Mesenteric fat pad (tissue), 1 donor: ENCODE data around the gene UACA. TPM values are rescaled to one million over a fixed set of nuclear protein-coding genes. Genes with fewer than 3 reads are reported as not detected.
"Not testable (repeated sequence)": the region's sequence is repeated elsewhere in the genome, so short reads cannot be mapped to it uniquely, and the experiment has no call there.

Source experiments
- DNase-seq: peaks from one replicate; pipeline ENCODE4 v3.0.0-alpha.2; 2020; ENCODE audit warnings: low spot score
- total RNA-seq: library from RNA; stranded (reverse); fragmentation: NEBNext Ultra II Directional; extraction: Animal tissue kit (Norgen Biotek cat#: 25700); gene quantifications from one replicate; pipeline ENCODE4 v1.2.1, GENCODE V29; 2021
- donor health status: DM: yes; HTN: yes; CAD: no.

UACA gene
- total RNA-seq, 1 donor from 2014 or later = 55.9 TPM

DNA sequence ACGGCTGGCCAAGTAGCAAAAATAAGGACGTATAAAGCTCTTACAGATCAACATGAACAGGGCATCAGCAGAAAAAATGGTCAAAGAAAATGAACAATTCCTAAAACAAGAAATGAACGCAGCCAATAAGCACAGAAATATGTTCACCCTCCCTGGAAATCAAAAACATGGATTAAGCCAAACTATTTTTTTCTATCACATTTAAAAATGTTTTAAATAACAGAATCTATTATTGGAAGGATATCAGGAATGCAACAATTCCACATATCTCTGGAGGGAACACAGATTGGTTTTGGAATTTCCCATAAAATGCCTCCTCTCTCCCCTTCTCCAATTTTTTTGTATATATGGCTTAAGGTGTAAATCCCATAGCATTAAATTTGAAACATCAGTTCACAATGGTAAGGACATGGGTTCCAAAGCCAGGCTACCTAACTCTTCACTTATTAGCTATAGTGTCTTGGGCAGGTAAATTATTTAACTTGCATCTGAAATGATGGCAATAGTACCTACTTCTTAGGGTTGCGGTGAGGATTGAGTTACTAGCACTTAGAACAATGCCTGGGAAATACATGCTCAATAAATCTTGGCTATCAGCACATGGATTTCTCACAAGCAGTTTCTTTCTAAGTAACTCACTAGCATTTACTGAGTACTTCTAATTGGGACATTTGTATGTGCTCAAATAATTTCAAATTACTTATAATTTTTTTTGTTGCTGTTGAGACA, 10.1 kb downstream of the UACA start:
- no peak for DNase-seq

DNA sequence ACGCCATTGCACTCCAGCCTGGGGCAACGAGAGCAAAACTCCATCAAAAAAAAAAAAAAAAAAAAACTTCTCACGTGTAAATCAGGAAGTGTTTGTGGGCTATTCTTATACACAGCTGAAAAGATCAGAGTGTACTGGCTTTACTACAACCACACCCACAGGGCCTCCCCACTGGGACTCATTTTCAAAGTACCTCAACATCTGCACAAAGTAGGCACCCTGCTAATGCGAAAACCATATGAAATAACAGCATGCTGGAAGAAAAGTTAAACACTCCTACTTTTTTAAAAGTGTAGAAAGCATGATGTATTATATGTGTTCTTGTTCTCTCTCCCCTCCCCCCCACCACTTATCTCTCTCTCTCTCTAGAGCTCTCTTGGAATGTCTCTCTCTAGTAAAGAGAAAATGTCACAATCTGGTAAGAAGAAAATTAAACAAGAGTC, 11.1 kb downstream of the UACA start:
- DNase-seq = no peak

DNA sequence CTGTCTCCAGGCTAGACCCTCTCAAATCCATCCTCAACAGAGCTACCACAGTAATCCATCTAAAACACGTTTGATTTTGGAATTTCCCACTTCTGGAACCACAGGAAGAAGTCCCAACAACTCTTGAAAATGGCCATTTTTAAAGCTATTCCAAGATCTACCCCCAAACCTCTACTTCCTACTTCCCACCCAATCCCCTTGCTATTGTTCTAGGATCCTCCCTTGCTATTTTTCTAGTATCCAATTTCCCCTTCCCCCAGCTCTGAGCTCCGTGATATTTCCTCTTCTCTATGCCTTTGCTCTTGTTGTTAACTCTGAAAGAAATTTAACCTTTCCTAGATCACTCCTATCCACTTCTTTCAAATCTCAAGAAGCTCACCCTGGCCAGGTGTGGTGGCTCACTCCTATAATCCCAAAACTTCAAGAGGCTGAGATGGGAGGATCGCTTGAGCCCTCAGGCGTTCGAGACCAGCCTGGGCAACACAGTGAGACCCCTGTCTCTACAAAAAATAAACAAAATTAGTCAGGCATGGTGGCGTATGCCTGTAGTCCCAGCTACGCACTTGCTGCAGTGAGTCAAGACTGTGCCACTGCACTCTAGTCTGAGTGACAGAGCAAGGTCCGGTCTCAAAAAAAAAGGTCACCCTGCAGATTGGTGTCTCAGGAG, 13.0 kb downstream of the UACA start:
- no peak for DNase-seq

DNA sequence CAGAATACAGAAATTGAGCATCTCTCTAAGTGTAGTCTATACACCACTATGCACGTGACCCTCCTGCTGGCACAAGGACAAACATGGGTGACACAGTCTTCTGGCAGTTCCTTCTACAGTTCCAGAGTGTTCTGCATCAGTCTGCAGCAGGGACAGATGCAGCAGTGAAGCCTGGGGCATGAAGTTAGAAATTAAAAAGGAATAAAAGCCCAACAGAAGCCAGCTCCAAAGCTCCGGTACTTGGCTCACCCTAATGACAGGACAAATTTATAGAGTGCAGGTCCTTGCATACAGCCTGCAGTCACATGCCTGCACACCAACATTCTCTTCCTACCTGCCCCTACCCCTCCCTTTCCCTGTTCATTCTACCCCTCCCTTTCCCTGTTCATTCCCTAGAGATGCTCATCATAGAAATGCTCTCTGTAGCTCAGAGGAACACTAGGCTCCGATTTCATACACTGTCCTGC, 15.0 kb downstream of the UACA start:
- DNase-seq = no peak

DNA sequence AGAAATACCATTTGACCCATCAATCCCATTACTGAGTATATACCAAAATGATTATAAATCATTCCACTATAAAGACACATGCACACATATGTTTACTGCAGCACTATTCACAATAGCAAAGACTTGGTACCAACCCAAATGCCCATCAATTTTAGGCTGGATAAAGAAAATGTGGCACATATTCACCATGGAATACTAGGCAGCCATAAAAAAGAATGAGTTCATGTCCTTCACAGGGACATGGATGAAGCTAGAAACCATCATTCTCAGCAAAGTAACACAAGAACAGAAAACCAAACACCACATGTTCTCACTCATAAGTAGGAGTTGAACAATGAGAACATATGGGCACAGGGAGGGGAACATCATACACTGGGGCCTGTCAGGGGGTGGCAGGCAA, 16.8 kb downstream of the UACA start:
- DNase-seq = not testable (repeated sequence)

DNA sequence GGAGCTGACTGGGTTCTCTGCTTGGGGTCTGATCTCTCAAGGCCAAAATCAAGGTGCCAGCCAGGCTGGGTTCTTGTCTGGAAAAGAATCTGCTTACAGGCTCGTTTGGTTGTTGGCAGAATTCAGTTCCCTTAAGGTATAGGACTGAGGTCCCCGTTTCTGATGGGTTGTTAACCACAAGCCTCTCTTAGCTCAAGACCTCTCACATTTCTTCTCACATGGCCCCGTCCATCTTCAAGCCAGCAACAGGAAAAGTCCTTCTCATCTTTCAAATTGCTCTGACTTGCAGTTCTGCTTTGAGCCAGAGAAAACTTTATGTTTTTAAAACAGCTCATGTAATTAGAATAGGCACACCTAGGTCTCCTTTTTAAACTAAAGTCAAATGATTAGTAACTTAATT, 20.4 kb downstream of the UACA start:
- DNase-seq = no peak

DNA sequence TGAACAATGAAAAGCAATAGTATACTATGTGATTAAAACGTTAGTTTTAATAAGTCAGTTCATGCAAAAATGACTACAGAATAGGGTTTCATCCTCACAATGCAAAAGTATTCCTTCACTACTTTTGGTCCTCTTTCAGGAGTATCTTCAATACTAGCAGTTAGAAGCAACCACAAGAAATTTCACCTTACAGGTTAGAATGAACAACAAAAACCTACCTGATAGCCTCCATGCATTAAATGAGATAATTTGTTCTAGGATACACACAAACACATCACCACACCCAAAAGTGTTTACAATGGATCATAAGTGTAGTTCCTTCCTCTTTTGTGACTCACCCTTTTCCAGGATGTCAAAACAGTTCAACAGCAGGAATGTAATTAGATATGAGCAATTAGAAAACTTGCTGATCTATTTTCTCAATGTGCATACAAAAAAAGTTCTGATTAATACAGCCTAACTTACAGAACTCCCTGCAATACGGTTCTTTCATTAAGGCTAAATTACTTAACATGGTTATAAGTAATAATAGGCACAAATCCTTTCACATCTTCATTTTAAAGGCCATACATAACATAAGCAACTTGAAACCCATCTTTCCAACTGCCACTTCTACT, 21.6 kb downstream of the UACA start:
- no peak for DNase-seq

DNA sequence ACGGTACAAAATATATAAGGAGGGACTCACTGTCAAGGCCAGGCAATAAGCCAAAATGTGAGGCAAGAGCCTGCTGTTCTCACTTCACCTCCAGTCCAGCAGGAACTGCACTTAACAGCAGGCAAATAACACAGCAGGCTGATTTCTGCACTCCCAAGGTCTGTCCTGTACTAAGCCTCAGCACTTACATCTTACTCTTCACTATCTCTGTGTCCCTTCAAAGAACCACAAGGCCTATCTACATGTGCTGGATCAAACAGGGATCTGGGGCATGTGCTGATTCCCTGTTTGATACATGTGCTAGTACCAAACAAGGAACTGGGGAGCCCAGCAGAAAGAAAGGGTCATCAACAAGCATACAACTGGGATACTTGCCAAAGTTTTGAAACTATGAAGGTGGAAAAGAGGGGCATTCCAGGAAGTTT, 22.2 kb downstream of the UACA start:
- no peak for DNase-seq

DNA sequence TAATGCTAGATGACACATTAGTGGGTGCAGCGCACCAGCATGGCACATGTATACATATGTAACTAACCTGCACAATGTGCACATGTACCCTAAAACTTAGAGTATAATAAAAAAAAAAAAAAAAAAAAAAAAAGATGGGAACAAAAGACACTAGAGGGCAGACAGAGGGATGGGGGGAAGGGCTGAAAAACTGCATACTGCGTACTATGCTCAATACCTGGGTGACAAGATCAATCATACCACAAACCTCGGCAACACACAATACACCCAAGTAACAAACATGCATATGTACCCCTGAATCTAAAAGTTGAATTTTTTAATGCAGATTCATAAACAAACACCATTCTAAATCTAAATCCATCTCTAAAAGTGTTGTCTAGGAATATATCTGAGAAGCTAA, 28.3 kb downstream of the UACA start:
- not testable (repeated sequence) for DNase-seq

DNA sequence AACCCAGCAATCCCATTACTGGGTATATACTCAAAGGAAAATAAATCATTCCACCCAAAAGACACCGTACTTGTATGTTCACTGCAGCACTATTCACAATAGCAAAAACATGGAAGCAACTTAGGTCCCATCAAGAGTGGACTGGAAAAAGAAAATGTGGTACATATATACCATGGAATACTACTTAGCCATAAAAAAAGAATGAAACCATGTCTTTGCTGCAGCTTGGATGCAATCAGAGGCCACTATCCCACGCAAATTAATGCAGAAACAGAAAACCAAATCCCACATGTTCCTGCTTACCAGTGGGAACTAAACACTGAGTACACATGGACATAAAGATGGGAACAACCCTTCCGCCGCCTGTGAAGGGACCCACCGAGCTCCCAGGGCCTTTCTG, 34.2 kb downstream of the UACA start:
- no peak for DNase-seq

DNA sequence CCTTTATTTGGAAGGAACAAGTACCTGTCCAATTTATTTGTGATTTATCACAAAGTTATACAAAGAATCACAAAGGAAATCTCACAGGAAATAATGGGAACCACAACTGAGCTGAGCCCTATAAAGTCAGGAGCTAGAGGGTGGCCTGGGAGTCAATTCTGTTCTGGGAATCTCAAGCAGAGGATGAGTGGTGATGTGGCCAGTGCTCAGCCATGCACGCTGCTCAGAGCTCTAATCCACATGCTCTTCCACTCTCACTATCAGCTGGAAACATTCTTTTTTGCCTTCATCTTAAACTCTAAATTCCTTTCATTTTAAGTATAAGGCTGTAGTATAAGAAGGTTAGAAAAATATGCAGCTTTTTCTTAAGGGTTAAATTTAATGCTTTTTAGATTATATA, 36.6 kb downstream of the UACA start:
- DNase-seq = no peak

DNA sequence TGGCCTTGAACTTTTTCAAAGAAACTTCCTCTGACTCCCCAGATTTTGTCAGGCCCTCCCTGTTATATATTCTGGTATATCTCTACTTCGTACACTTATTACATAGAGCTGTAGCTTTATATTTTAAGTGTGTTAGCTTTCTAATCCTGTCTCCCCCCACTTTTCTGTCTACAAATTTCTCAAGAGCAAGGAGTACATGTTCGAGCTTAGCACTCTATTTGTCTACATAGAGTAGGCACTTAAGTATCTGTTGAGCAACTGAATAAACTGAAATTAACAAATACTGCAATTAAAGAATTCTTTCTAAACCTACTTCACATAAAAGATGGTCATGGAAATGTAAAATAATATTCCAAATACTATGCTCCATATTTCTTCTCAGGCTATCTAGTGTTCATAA, 39.4 kb downstream of the UACA start:
- DNase-seq = no peak

DNA sequence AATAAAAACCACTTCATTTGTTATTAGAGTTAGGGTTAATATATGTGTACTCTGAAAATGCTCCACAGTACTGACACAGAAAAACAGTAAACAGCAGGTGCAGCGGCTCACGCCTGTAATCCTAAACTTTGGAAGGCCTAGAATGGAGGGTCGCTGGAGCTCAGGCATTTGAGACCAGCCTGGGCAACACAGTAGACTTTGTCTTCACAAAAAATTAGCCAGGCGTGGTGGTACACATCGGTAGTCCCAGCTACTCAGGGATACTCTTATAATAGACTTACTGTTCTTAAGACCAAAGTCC, 40.3 kb downstream of the UACA start:
- DNase-seq = no peak

DNA sequence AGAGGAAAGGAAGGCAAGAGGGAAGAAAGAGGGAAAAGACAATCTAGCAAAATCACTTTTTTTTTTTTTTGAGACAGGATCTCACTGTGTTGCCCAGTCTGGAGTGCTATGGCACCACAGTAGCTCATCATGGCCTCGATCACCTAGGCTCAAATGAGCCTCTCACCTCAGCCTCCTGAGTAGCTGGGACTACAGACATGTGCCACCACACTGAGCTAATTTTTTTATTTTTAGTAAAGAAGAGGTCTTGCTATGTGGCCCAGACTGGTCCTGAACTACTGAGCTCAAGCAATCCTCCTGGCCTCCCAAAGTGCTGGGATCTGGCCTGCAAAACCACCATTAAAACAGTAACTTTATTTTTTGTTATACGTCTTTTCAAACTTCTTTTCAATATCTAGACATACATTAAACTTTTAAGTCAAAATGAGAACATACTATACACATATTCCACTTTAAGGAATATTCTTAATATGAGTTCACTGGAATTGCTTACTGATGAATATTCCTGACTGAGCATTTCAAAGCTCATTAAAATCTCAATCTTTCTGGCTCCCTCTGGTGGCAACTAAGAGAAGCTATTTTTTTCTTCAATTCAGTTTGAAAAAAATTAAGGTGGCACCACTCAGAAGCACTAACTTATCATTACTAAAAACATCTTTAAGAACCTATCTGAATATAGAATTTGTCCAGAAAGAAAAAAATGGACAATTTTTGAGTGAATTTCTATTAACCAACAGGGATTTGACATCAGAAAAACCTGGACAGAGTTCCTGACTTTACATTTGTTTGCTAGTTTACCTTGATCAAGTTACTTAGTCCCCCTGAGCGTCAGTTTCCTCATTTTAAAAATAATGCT, 40.9 kb downstream of the UACA start:
- no peak for DNase-seq

DNA sequence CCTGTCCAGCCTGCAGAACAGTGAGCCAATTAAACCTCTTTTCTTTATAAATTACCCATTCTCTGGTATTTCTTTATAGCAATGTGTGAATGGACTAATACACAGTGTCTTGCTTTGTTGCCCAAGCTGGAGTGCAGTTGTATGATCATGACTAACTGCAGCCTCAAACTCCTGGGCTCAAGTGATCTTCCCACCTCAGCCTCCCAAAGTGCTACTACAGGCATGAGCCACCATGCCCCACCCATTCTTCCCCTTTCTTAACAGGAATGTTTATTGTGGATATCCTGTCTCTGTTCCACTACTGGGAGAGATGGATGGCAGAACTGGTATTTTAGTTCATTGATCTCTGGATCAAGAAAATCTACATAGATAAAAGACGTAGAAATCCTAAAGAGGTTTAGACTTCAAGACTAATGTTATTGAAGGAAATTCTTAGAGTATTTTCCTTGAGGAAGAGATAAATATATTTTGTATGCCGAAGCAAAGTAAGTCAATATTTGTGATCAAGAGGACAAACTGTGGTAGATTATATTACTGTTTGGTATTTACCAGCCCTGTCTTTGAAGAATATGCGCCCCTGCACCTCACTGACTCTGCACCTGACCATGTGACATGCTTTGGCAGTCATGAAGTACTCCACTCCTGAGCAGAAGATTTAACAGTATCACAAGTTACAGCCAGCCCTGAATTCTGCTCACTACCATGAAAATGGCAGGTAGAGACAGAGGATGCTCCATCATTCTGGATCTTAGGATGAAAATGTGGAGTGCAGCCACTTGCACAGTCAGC, 42.9 kb downstream of the UACA start:
- no peak for DNase-seq

DNA sequence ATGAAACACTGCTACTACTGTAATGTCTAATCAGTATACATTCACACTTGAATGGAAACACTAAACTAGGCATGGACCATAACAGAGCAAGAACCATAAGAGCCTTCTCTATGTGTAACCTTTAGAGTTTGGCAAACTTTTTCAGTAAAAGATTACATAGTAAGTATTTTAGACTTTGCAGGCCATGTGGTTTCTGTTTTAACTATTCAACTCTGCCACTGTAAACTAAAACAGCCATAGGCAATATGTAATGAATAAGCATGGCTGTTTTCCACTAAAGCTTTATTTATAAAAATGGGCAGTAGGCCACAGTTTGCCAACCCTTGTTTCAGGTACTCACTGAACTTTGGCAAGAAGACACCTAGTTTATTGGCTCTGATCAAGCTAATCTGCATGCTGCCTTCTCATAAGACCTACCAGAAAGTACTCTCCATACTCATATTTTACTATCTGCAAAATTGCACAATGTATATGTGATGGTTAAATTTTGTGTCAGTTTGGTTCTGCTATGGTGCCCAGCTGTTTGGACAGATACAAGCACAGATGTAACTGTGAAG, 46.0 kb downstream of the UACA start:
- DNase-seq = no peak

DNA sequence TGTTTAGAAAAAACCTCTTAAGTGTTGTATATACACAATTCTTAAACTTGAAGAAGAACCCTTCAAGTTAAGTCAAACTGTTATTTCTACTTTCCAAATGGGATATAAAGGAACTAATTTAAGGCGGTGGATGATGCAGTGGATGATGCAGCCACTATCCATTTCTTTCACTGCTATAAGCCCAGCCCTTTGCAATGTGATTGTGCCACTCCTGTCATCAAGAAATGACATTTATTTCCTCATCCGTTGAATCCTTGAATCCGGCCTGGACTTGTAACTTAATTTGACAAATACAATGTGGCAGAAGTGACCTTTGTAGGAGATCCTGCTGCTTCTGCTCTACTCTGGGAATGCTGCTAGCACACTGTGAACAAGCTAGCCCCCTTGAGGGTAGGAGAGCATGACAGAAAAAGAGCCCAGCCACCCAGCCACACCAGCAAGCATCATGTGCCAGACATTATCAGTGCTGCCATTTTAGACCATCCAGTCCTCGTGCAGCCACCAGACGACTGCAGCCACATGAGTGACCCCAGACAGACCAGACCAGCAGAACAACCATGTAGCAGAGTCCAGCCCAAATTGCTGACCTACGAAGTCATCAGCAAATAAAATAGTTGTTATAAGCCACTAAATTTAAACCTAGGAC, 47.4 kb downstream of the UACA start:
- DNase-seq = no peak

DNA sequence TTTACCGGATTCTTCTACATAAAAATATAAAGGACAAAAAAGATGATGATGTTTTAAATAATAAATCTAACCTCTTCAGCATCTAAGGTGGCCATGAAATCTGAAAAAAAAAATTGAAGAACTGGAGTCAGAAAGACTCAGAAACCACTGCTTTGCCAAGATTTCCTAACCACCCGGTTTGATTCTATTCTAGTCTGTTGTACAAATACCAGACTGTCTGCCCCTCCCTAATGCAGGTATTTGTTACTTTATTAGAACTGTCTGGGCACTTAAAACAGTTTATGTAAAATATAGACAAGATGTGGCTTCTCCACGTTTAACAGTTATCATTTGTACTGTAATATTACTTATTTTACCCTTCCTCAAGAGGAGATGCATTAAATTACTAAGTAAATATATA, 48.8 kb downstream of the UACA start:
- no peak for DNase-seq

DNA sequence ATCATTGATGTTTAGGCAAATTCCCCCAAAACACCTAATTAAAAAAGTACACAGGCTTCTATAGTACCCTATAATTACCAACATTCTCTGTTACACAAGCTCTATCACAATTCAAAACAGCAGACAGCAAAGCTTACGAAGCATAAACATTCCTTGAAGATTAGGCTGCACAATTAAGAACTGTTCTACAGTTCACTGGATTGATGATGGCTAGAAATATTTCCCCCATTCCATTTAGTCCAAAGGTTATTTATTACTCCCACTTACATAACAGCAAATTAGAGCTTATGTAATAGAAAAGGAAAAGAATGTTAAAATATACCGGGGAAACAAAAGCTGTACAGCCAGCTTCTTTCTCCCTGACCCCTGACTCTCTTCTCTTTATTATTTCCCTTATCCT, 49.3 kb downstream of the UACA start:
- DNase-seq = no peak

DNA sequence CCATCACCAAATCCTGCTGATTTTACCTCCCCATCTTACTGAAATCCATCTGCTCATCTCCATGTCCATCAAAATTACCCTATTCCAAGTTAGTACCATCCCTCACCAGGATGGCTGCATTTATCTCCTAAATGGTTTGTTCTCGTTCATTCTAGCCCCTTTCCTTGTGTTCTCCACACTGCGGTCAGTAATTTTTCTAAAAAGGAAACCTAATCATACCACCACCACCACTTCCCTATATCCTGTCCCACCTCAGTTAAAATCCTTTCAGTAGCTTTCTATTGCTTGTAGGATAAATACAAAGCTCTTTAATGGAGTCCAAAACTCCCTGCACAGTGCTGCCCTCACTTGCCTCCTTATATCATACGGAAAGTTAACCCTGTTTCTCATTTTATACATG, 51.1 kb downstream of the UACA start:
- DNase-seq = no peak
